T-cell (primary cell): ENCODE data around the gene FASN. TPM values are rescaled to one million over a fixed set of nuclear protein-coding genes. Genes with fewer than 3 reads are reported as not detected.

Experiments used
- ATAC-seq, 4 experiments: fragments of 200-7000 bp in 3 of 4; fragments of 150-1000 bp in 1 of 4; cut with Tn5 transposase; replicated peaks in 1 of 4; 1 replicate in 3 of 4; 2 replicates in 1 of 4; pipeline ENCODE4 v1.10.0; 2021; ENCODE audit warnings: moderate library complexity in 3 of 4, mild to moderate bottlenecking in 2 of 4, moderate number of reproducible peaks in 1 of 4
- CTCF ChIA-PET, 2 donors: fragments of 300-600 bp; sonication (Branson Sonifier 250); formaldehyde crosslinking; loops; one replicate each; lab custom pipeline; 2022; ENCODE audit warnings: antibody characterized with exemption in 2 of 2; lab: Charles Lee
- POLR2A ChIA-PET, 2 donors: fragments of 300-600 bp; sonication (Branson Sonifier 250); formaldehyde crosslinking; loops; one replicate each; lab custom pipeline; 2022; ENCODE audit warnings: antibody characterized with exemption in 2 of 2; lab: Charles Lee
- DNase-seq, 35 experiments: peaks; one replicate each; pipeline versions ENCODE4 v3.0.0 to v3.0.0-alpha.2; 2013 to 2023
- H3K27ac ChIP-seq: one replicate; pipeline ENCODE4 v1.5.1; 2013; ENCODE audit warnings: low read length
- H3K27me3 ChIP-seq, 2 experiments: replicated peaks in 1 of 2; 1 replicate in 1 of 2; 2 replicates in 1 of 2; pipeline versions ENCODE4 v1.6.1 to v1.7.0; 2013; ENCODE audit warnings: low read length in 1 of 2, mixed read lengths in 1 of 2; ENCODE audit not compliant: control insufficient read depth in 2 of 2, insufficient read depth in 2 of 2; ENCODE audit errors: extremely low read depth in 1 of 2
- H3K36me3 ChIP-seq, 2 donors: 1 replicate in 1 of 2; 2 replicates in 1 of 2; pipeline versions ENCODE4 v1.6.1 to v1.7.0; 2013; ENCODE audit warnings: low read length in 1 of 2; ENCODE audit not compliant: control insufficient read depth in 2 of 2, insufficient read depth in 1 of 2; ENCODE audit errors: extremely low read depth in 1 of 2
- H3K4me1 ChIP-seq, 2 experiments: 1 replicate in 1 of 2; 2 replicates in 1 of 2; pipeline versions ENCODE4 v1.6.1 to v1.7.0; 2013; ENCODE audit warnings: low read length in 2 of 2, mixed read lengths in 1 of 2; ENCODE audit not compliant: insufficient read depth in 2 of 2, control insufficient read depth in 1 of 2; ENCODE audit errors: extremely low read depth in 1 of 2
- H3K4me3 ChIP-seq, 2 donors: 1 replicate in 1 of 2; 2 replicates in 1 of 2; pipeline versions ENCODE4 v1.5.1 to v1.7.0; 2013; ENCODE audit warnings: mild to moderate bottlenecking in 2 of 2, low read length in 1 of 2, moderate library complexity in 1 of 2; ENCODE audit not compliant: control insufficient read depth in 1 of 2; ENCODE audit errors: extremely low read depth in 1 of 2
- H3K9me3 ChIP-seq: 2 replicates; pipeline ENCODE4 v1.7.0; 2013
- H3K27ac Mint-ChIP-seq, 2 donors: one replicate each; pipeline ENCODE4 v1.8.0; 2020 to 2021; ENCODE audit warnings: mild to moderate bottlenecking in 2 of 2, mixed read lengths in 2 of 2
- H3K27me3 Mint-ChIP-seq, 2 donors: one replicate each; pipeline ENCODE4 v1.8.0; 2021 to 2022; ENCODE audit warnings: mixed read lengths in 2 of 2
- H3K36me3 Mint-ChIP-seq: one replicate; pipeline ENCODE4 v1.8.0; 2021; ENCODE audit warnings: mixed read lengths
- H3K4me1 Mint-ChIP-seq, 3 donors: one replicate each; pipeline ENCODE4 v1.8.0; 2020 to 2022; ENCODE audit warnings: mixed read lengths in 3 of 3, mild to moderate bottlenecking in 1 of 3
- H3K4me3 Mint-ChIP-seq, 3 donors: one replicate each; pipeline ENCODE4 v1.8.0; 2020 to 2022; ENCODE audit warnings: mild to moderate bottlenecking in 3 of 3, mixed read lengths in 3 of 3, moderate library complexity in 3 of 3
- H3K9me3 Mint-ChIP-seq, 3 donors: one replicate each; pipeline ENCODE4 v1.8.0; 2020 to 2022; ENCODE audit warnings: mixed read lengths in 3 of 3
- WGBS: methylation state at CpG from one replicate; pipeline ENCODE4 v1.1.5; 2013; ENCODE audit warnings: missing lambda C conversion rate; ENCODE audit not compliant: insufficient coverage; 5-methylcytosine and 5-hydroxymethylcytosine counted together
- total RNA-seq, 35 experiments: library from RNA in 6 of 35; stranded (reverse) in 6 of 35; fragments of 120-200 nt in 1 of 35; gene quantifications; one replicate each; pipeline versions ENCODE4 v1.2.1 to v1.2.4 and lab custom pipeline; 2013 to 2026

The FASN gene
- total RNA-seq, 5 donors from 2014 or later (not counting 1 experiment from before 2014, with no cell fraction given) = 48.2 to 144 (median 52.5) TPM

- no peak for DNase-seq
- WGBS = 87% methylated on average over 31 of the region's 36 CpGs
- no peak for ATAC-seq
- H3K36me3 ChIP-seq = peaks cover 31 to 52% of the 10 kb centered on the region in 2 donors
- POLR2A ChIA-PET = no interaction called here
- H3K27me3 ChIP-seq = no peaks in the 10 kb centered on the region
- Mint-ChIP-seq H3K36me3 (peaks cover 8% of the 10 kb centered on the region), H3K4me1 (no peaks in the 10 kb centered on the region), H3K27ac (no peak overlapping the region), H3K9me3 (no peaks in the 10 kb centered on the region), H3K4me3 (no peak overlapping the region), H3K27me3 (no peaks in the 10 kb centered on the region)
- H3K4me1 ChIP-seq = no peaks in the 10 kb centered on the region
- no peak overlapping the region for H3K27ac ChIP-seq
- CTCF ChIA-PET = no interaction called here
- H3K4me3 ChIP-seq = no peak overlapping the region
- no peaks in the 10 kb centered on the region for H3K9me3 ChIP-seq
Measured at GRCh38 chr17:82080048-82080788, 17.8 kb downstream of the FASN start.

GRCh38 chr17:82079001-82079677, 18.9 kb downstream of the FASN start:
- POLR2A ChIA-PET = no interaction called here
- Histone ChIP-seq H3K9me3 (no peaks in the 10 kb centered on the region), H3K36me3 (peaks cover 26 to 46% of the 10 kb centered on the region in 2 donors), H3K27me3 (no peaks in the 10 kb centered on the region), H3K27ac (no peak overlapping the region), H3K4me3 (no peak overlapping the region), H3K4me1 (no peaks in the 10 kb centered on the region)
- CTCF ChIA-PET = interaction anchor here in 1 of 2 donors (0.6 kb wide), 1 partner anchor 20 kb away, joined by 3 read pairs; no protein-coding TSS in a partner anchor
- DNase-seq = no peak
- ATAC-seq = peak in 1 of 4 experiments; percentile 5
- H3K9me3 Mint-ChIP-seq = no peaks in the 10 kb centered on the region
- 96% methylated on average over 39 of the region's 47 CpGs for WGBS
- H3K27ac Mint-ChIP-seq = no peak overlapping the region
- H3K27me3 Mint-ChIP-seq = no peaks in the 10 kb centered on the region
- peaks cover 6% of the 10 kb centered on the region for H3K36me3 Mint-ChIP-seq
- no peaks in the 10 kb centered on the region for H3K4me1 Mint-ChIP-seq
- H3K4me3 Mint-ChIP-seq = no peak overlapping the region

- Mint-ChIP-seq H3K4me1 (no peaks in the 10 kb centered on the region), H3K9me3 (no peaks in the 10 kb centered on the region), H3K27me3 (no peaks in the 10 kb centered on the region), H3K36me3 (peaks cover 4% of the 10 kb centered on the region), H3K27ac (no peak overlapping the region), H3K4me3 (no peak overlapping the region)
- DNase-seq = no peak
- Histone ChIP-seq H3K36me3 (peaks cover 21 to 41% of the 10 kb centered on the region in 2 donors), H3K4me3 (no peak overlapping the region), H3K27me3 (no peaks in the 10 kb centered on the region), H3K4me1 (no peaks in the 10 kb centered on the region), H3K27ac (no peak overlapping the region), H3K9me3 (no peaks in the 10 kb centered on the region)
- ChIA-PET CTCF (interaction anchor here in 1 of 2 donors (0.6 kb wide), 1 partner anchor 19 kb away, joined by 3 read pairs; no protein-coding TSS in a partner anchor), POLR2A (interaction anchor here in 1 of 2 donors (0.6 kb wide), 1 partner anchor 17 kb away, joined by 3 read pairs; no protein-coding TSS in a partner anchor)
- no peak for ATAC-seq
- 81% methylated on average over 15 of the region's 18 CpGs for WGBS
Measured at GRCh38 chr17:82078433-82078832, 19.6 kb downstream of the FASN start.

GRCh38 chr17:82077617-82078358, 20.2 kb downstream of the FASN start:
- POLR2A ChIA-PET = interaction anchor here in 1 of 2 donors (0.6 kb wide), 1 partner anchor 18 kb away, joined by 3 read pairs; no protein-coding TSS in a partner anchor
- Mint-ChIP-seq H3K27ac (no peak overlapping the region), H3K27me3 (no peaks in the 10 kb centered on the region), H3K9me3 (no peaks in the 10 kb centered on the region), H3K36me3 (peaks cover 4% of the 10 kb centered on the region), H3K4me1 (no peaks in the 10 kb centered on the region), H3K4me3 (no peak overlapping the region)
- no peak overlapping the region for H3K27ac ChIP-seq
- no peaks in the 10 kb centered on the region for H3K27me3 ChIP-seq
- no peaks in the 10 kb centered on the region for H3K4me1 ChIP-seq
- no peak overlapping the region for H3K4me3 ChIP-seq
- DNase-seq (no peak), ATAC-seq (no peak)
- no peaks in the 10 kb centered on the region for H3K9me3 ChIP-seq
- peaks cover 15 to 34% of the 10 kb centered on the region in 2 donors for H3K36me3 ChIP-seq
- WGBS = 87% methylated on average over 21 of the region's 28 CpGs
- CTCF ChIA-PET = no interaction called here

- peaks cover 4% of the 10 kb centered on the region for H3K36me3 Mint-ChIP-seq
- CTCF ChIA-PET = no interaction called here
- H3K9me3 ChIP-seq = no peaks in the 10 kb centered on the region
- ATAC-seq = peak in 1 of 4 experiments; percentile 3
- H3K4me3 ChIP-seq = no peak overlapping the region
- H3K27ac ChIP-seq = no peak overlapping the region
- H3K9me3 Mint-ChIP-seq = no peaks in the 10 kb centered on the region
- H3K4me1 Mint-ChIP-seq = no peaks in the 10 kb centered on the region
- no peaks in the 10 kb centered on the region for H3K27me3 Mint-ChIP-seq
- no peaks in the 10 kb centered on the region for H3K27me3 ChIP-seq
- peaks cover 9 to 26% of the 10 kb centered on the region in 2 donors for H3K36me3 ChIP-seq
- DNase-seq = no peak
- POLR2A ChIA-PET = interaction anchor here (0.5 to 1.0 kb wide), 2 partner anchors 28 to 41 kb away, joined by 3 read pairs; no protein-coding TSS in a partner anchor
- no peaks in the 10 kb centered on the region for H3K4me1 ChIP-seq
- no peak overlapping the region for H3K4me3 Mint-ChIP-seq
- H3K27ac Mint-ChIP-seq = no peak overlapping the region
- 98% methylated on average over 13 of the region's 21 CpGs for WGBS
Measured at GRCh38 chr17:82076785-82077591, 21.0 kb downstream of the FASN start.
